Measurements from ENCODE around the gene SAV1.

GRCh38 chr14:50668826-50669143 is 679 bp upstream of the SAV1 start:
- no peak for TF ChIP-seq EZH2 (IDR thresholded peaks at IDR 0.05; ENCODE audit: insufficient read depth, poor library complexity, severe bottlenecking)
- TF ChIP-seq EZH2phosphoT487 (IDR thresholded peaks at IDR 0.05; ENCODE audit: insufficient read depth, low read depth): no peak

All from GM23248 (cell line).